H1 (cell line): ENCODE data around the gene RGS9BP. TPM values are rescaled to one million over a fixed set of nuclear protein-coding genes. Genes with fewer than 3 reads are reported as not detected.

Experiments used
- CTCF ChIA-PET: fragments of 300-600 bp; sonication (Branson Sonifier 250); formaldehyde crosslinking; loops from one replicate; lab custom pipeline; 2021; ENCODE audit not compliant: partially characterized antibody; lab: Charles Lee
- POLR2A ChIA-PET: fragments of 300-600 bp; sonication (Branson Sonifier 250); formaldehyde crosslinking; loops from one replicate; lab custom pipeline; 2021; ENCODE audit warnings: inconsistent platforms; ENCODE audit not compliant: partially characterized antibody; lab: Charles Lee
- DNase-seq, 2 experiments: peaks; one replicate each; pipeline versions ENCODE4 v3.0.0 to v3.0.0-alpha.2; 2010 to 2022; ENCODE audit warnings: low spot score in 2 of 2, low read depth in 1 of 2, mixed read lengths in 1 of 2
- FAIRE-seq: peaks from 2 replicates; lab custom pipeline; 2011; peaks lifted over from hg19 to GRCh38; lab: Jason Lieb, UNC
- H2AFZ ChIP-seq: 2 replicates; pipeline ENCODE4 v1.8.1; 2012; ENCODE audit warnings: low read length, inconsistent platforms
- H2AK5ac ChIP-seq: 2 replicates; pipeline ENCODE4 v1.6.1; 2013; ENCODE audit warnings: low read depth, low read length
- H2BK120ac ChIP-seq: replicated peaks from 2 replicates; pipeline ENCODE3; 2013; ENCODE audit warnings: low read depth, low read length, inconsistent platforms
- H2BK12ac ChIP-seq: 2 replicates; pipeline ENCODE4 v1.6.1; 2013; ENCODE audit warnings: low read depth, low read length
- H2BK15ac ChIP-seq: 2 replicates; pipeline ENCODE4 v1.6.1; 2013; ENCODE audit warnings: low read length
- H2BK20ac ChIP-seq: 2 replicates; pipeline ENCODE4 v1.6.1; 2013; ENCODE audit warnings: low read length
- H2BK5ac ChIP-seq: 2 replicates; pipeline ENCODE4 v1.6.1; 2013; ENCODE audit warnings: low read depth, low read length
- H3K14ac ChIP-seq: 2 replicates; pipeline ENCODE4 v1.6.1; 2013; ENCODE audit warnings: inconsistent platforms; ENCODE audit not compliant: insufficient read length
- H3K18ac ChIP-seq: 2 replicates; pipeline ENCODE4 v1.6.1; 2013; ENCODE audit warnings: low read length; ENCODE audit errors: extremely low read depth
- H3K23ac ChIP-seq: 2 replicates; pipeline ENCODE4 v1.6.1; 2013; ENCODE audit warnings: inconsistent platforms; ENCODE audit not compliant: insufficient read length
- H3K23me2 ChIP-seq: 2 replicates; pipeline ENCODE4 v1.6.1; 2013; ENCODE audit warnings: low read depth, low read length
- H3K27ac ChIP-seq: 2 replicates; pipeline ENCODE4 v1.6.1; 2011; ENCODE audit warnings: low read depth, low read length, inconsistent platforms
- H3K27me3 ChIP-seq, 4 experiments: replicated peaks in 1 of 4; 1 replicate in 1 of 4; 2 replicates in 3 of 4; pipeline versions ENCODE4 v1.6.1 to v1.8.1; 2011 to 2013; ENCODE audit warnings: low read length in 3 of 4, mild to moderate bottlenecking in 3 of 4, inconsistent platforms in 2 of 4, mixed read lengths in 2 of 4, moderate library complexity in 1 of 4; ENCODE audit not compliant: control insufficient read depth in 3 of 4, insufficient read depth in 3 of 4; ENCODE audit errors: extremely low read depth in 1 of 4
- H3K36me3 ChIP-seq, 4 experiments: 2 replicates each; pipeline versions ENCODE4 v1.6.1 to v1.8.1; 2011 to 2013; ENCODE audit warnings: mild to moderate bottlenecking in 4 of 4, low read length in 3 of 4, moderate library complexity in 2 of 4, control low read depth in 1 of 4, inconsistent platforms in 1 of 4; ENCODE audit not compliant: insufficient read depth in 4 of 4, control insufficient read depth in 2 of 4
- H3K4ac ChIP-seq: replicated peaks from 2 replicates; pipeline ENCODE3; 2013; ENCODE audit warnings: low read length, low read depth, mixed read lengths, inconsistent platforms; ENCODE audit not compliant: insufficient read length
- H3K4me1 ChIP-seq, 4 experiments: replicated peaks in 1 of 4; 1 replicate in 1 of 4; 2 replicates in 3 of 4; pipeline versions ENCODE4 v1.6.1 to v1.8.1; 2011 to 2013; ENCODE audit warnings: low read length in 3 of 4, inconsistent platforms in 2 of 4, mixed read lengths in 1 of 4; ENCODE audit not compliant: insufficient read depth in 4 of 4, control insufficient read depth in 3 of 4
- H3K4me2 ChIP-seq, 2 experiments: 2 replicates each; pipeline versions ENCODE4 v1.6.1 to v1.8.1; 2011 to 2013; ENCODE audit warnings: low read depth in 2 of 2, low read length in 2 of 2, control low read depth in 1 of 2, inconsistent platforms in 1 of 2, mild to moderate bottlenecking in 1 of 2; ENCODE audit not compliant: insufficient read depth in 1 of 2
- H3K4me3 ChIP-seq, 4 experiments: fragments of 200-600, 300-600 bp in 1 of 4; sonication (generic), shearing (Covaris generic), sonication (Bioruptor Twin) in 1 of 4; 2 replicates each; pipeline versions ENCODE4 v1.5.1 to v1.8.1; 2011 to 2016; ENCODE audit warnings: low read length in 4 of 4, low read depth in 3 of 4, control low read depth in 2 of 4, inconsistent platforms in 2 of 4, mild to moderate bottlenecking in 2 of 4, mixed read lengths in 1 of 4, moderate library complexity in 1 of 4; ENCODE audit not compliant: insufficient read depth in 2 of 4; ENCODE audit errors: extremely low read depth in 1 of 4
- H3K56ac ChIP-seq: replicated peaks from 2 replicates; pipeline ENCODE3; 2013; ENCODE audit warnings: low read depth, mild to moderate bottlenecking, mixed read lengths, low read length, inconsistent platforms; ENCODE audit not compliant: insufficient read length
- H3K79me1 ChIP-seq: 2 replicates; pipeline ENCODE4 v1.6.1; 2013; ENCODE audit warnings: low read depth, low read length, control low read depth
- H3K79me2 ChIP-seq, 2 experiments: 2 replicates each; pipeline versions ENCODE4 v1.6.1 to v1.8.1; 2012 to 2013; ENCODE audit warnings: low read length in 2 of 2, mild to moderate bottlenecking in 2 of 2, inconsistent platforms in 1 of 2; ENCODE audit not compliant: insufficient read depth in 2 of 2, control insufficient read depth in 1 of 2
- H3K9ac ChIP-seq, 4 experiments: replicated peaks in 1 of 4; 1 replicate in 1 of 4; 2 replicates in 3 of 4; pipeline versions ENCODE4 v1.6.1 to v1.8.1; 2011 to 2013; ENCODE audit warnings: low read depth in 3 of 4, low read length in 3 of 4, control low read depth in 2 of 4, mild to moderate bottlenecking in 2 of 4, moderate library complexity in 2 of 4, inconsistent platforms in 1 of 4; ENCODE audit errors: extremely low read depth in 1 of 4
- H3K9me3 ChIP-seq, 2 experiments: 2 replicates each; pipeline versions ENCODE4 v1.6.1 to v1.8.1; 2012 to 2013; ENCODE audit warnings: mild to moderate bottlenecking in 2 of 2, moderate library complexity in 2 of 2, control low read depth in 1 of 2, inconsistent platforms in 1 of 2, low read depth in 1 of 2, low read length in 1 of 2, mixed read lengths in 1 of 2; ENCODE audit not compliant: insufficient read depth in 2 of 2
- H4K20me1 ChIP-seq, 2 experiments: replicated peaks in 1 of 2; 2 replicates each; pipeline versions ENCODE3 to v1.8.1; 2011 to 2013; ENCODE audit warnings: inconsistent platforms in 2 of 2, low read length in 2 of 2, mild to moderate bottlenecking in 1 of 2; ENCODE audit not compliant: insufficient read depth in 2 of 2, control insufficient read depth in 1 of 2
- H4K5ac ChIP-seq: 2 replicates; pipeline ENCODE4 v1.6.1; 2013; ENCODE audit warnings: low read length, low read depth, mixed read lengths, inconsistent platforms; ENCODE audit not compliant: insufficient read length
- H4K8ac ChIP-seq: 2 replicates; pipeline ENCODE4 v1.8.0; 2013; ENCODE audit warnings: mild to moderate bottlenecking, moderate library complexity, low read length, inconsistent platforms; ENCODE audit not compliant: insufficient read depth; ENCODE audit errors: extremely low read depth
- H4K91ac ChIP-seq: replicated peaks from 2 replicates; pipeline ENCODE3; 2013; ENCODE audit warnings: low read length, mixed read lengths, inconsistent platforms; ENCODE audit not compliant: insufficient read length
- E2F6 ChIP-seq: IDR thresholded peaks from 2 replicates; pipeline ENCODE4 v1.6.1; 2012; ENCODE audit warnings: inconsistent platforms
- KDM4A ChIP-seq: IDR thresholded peaks from one replicate; pipeline ENCODE4 v1.7.1; 2012; ENCODE audit warnings: low read depth, mild to moderate bottlenecking, moderate library complexity, low read length, inconsistent platforms; ENCODE audit not compliant: severe bottlenecking
- MAX ChIP-seq: IDR thresholded peaks from 2 replicates; pipeline ENCODE4 v1.6.1; 2012; ENCODE audit warnings: inconsistent platforms
- WGBS, 2 experiments: shearing (Covaris generic) in 1 of 2; methylation state at CpG; one replicate each; pipeline versions ENCODE4 v1.1.6 to v1.1.7; 2013 to 2015; ENCODE audit warnings: low lambda C conversion rate in 2 of 2, mixed read lengths in 2 of 2, inconsistent platforms in 1 of 2, low coverage in 1 of 2, missing lambda C conversion rate in 1 of 2; ENCODE audit not compliant: insufficient replicate concordance in 2 of 2, insufficient coverage in 1 of 2, insufficient read length in 1 of 2; ENCODE audit errors: extremely low coverage in 1 of 2, missing lambda C conversion rate in 1 of 2; 5-methylcytosine and 5-hydroxymethylcytosine counted together
- polyA plus RNA-seq, 7 experiments: library from polyadenylated mRNA; depleted of rRNA in 3 of 7; stranded (reverse) in 5 of 7; unstranded in 2 of 7; fragments of >200 nt in 5 of 7; fragments of 200-250 nt in 2 of 7; gene quantifications; 1 replicate in 5 of 7; 2 replicates in 1 of 7; 4 replicates in 1 of 7; pipeline versions ENCODE4 v1.2.1 to v1.2.3, GENCODE V29; 2011 to 2013; ENCODE audit warnings: missing spikeins in 2 of 7, mixed read lengths in 2 of 7
- total RNA-seq: library from RNA; stranded (reverse); fragmentation: NEBNext Ultra II Directional; extraction: Animal tissue kit (Norgen Biotek cat#: 25700); gene quantifications from 2 replicates; pipeline ENCODE4 v1.2.1, GENCODE V29; 2021

The RGS9BP gene
- total and polyA plus RNA-seq, 2 of the 8 experiments (the other 6 are each of a cell fraction or from before 2014, with no cell fraction given): 0.11 to 0.26 TPM

- Histone ChIP-seq H2BK12ac (no peak overlapping the region), H3K23ac (no peak overlapping the region), H3K9me3 (no peaks in the 10 kb centered on the region; a peak in 1 of 4 replicates), H3K14ac (no peak overlapping the region), H2BK5ac (no peak overlapping the region), H2BK20ac (no peak overlapping the region), H3K9ac (peak overlapping the region in 3 of 4 experiments; percentile 33 to 75 (median 60); a peak in 6 of 7 replicates), H4K5ac (no peak overlapping the region), H3K79me1 (peaks cover 17% of the 10 kb centered on the region), H2BK120ac (no peak overlapping the region), H2AFZ (no peak overlapping the region), H3K79me2 (peaks cover 0 to 48% of the 10 kb centered on the region in 2 experiments; a peak in 3 of 4 replicates), H4K20me1 (peaks cover 10 to 18% of the 10 kb centered on the region in 2 experiments), H3K27ac (no peak overlapping the region), H3K23me2 (peaks cover 14% of the 10 kb centered on the region; the same call in 1 of the 2 replicates), H3K36me3 (peaks cover 0 to 6% (median 0%) of the 10 kb centered on the region in 4 experiments; a peak in 1 of 8 replicates), H3K4me2 (peak overlapping the region; percentile 91 to 98), H3K4me3 (peak overlapping the region; percentile 69 to 91 (median 83)), H3K27me3 (peaks cover 20 to 33% (median 26%) of the 10 kb centered on the region in 4 experiments), H2BK15ac (no peak overlapping the region), H3K18ac (peak overlapping the region; percentile 90), H4K8ac (peak overlapping the region; percentile 40), H3K56ac (peak overlapping the region; percentile 69), H3K4me1 (peaks cover 8 to 16% (median 11%) of the 10 kb centered on the region in 4 experiments; a peak in 6 of 7 replicates), H4K91ac (no peak overlapping the region), H3K4ac (no peak overlapping the region), H2AK5ac (no peak overlapping the region)
- POLR2A ChIA-PET: interaction anchor here (0.6 to 1.0 kb wide), 5 partner anchors 21 to 1544 kb away, joined by 3 to 5 read pairs (median 3); no protein-coding TSS in a partner anchor
- FAIRE-seq (no peak), DNase-seq (no peak)
- CTCF ChIA-PET: interaction anchor here (0.6 to 0.8 kb wide), 4 partner anchors 22 to 1450 kb away, joined by 3 read pairs; no protein-coding TSS in a partner anchor
- TF ChIP-seq E2F6 (peak; percentile 36; the same call in 1 of the 2 replicates), KDM4A (no peak), MAX (peak; percentile 51; the same call in 1 of the 2 replicates)
- 3% methylated on average over 44 of the region's 67 CpGs; no CpG with 5 or more reads in 1 of the 2 experiments for WGBS, 2 experiments
Observed at GRCh38 chr19:32674153-32674930, 1.3 kb upstream of the RGS9BP start.
